ENCODE measurements around the gene HSF2BP. TPM values are rescaled to one million over a fixed set of nuclear protein-coding genes. Genes with fewer than 3 reads are reported as not detected.

The HSF2BP gene
- total RNA-seq, 3 donors from 2014 or later, result 0.32 to 1.8 (median 1.3) TPM

- Histone ChIP-seq H3K4me3 (no peak overlapping the region), H3K27me3 (no peaks in the 10 kb centered on the region), H3K9me3 (no peaks in the 10 kb centered on the region), H3K4me1 (peaks cover 3 to 10% of the 10 kb centered on the region in 2 donors), H3K27ac (peak overlapping the region; percentile 81 to 84), H3K36me3 (no peaks in the 10 kb centered on the region)
- TF ChIP-seq POLR2A (IDR thresholded peaks at IDR 0.05) (no peak), POLR2AphosphoS5 (IDR thresholded peaks at IDR 0.05) (no peak)
- TF ChIP-seq, protein P1, sequence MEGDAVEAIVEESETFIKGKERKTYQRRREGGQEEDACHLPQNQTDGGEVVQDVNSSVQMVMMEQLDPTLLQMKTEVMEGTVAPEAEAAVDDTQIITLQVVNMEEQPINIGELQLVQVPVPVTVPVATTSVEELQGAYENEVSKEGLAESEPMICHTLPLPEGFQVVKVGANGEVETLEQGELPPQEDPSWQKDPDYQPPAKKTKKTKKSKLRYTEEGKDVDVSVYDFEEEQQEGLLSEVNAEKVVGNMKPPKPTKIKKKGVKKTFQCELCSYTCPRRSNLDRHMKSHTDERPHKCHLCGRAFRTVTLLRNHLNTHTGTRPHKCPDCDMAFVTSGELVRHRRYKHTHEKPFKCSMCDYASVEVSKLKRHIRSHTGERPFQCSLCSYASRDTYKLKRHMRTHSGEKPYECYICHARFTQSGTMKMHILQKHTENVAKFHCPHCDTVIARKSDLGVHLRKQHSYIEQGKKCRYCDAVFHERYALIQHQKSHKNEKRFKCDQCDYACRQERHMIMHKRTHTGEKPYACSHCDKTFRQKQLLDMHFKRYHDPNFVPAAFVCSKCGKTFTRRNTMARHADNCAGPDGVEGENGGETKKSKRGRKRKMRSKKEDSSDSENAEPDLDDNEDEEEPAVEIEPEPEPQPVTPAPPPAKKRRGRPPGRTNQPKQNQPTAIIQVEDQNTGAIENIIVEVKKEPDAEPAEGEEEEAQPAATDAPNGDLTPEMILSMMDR (IDR thresholded peaks at IDR 0.05), result no peak
- DNase-seq (ENCODE audit: low spot score in 2 of 2), result no peak
- intact Hi-C loops (cut with DNase I; ENCODE audit: low total_unique reads), result no loop called here
Observed at GRCh38 chr21:43585514-43585913, 73.8 kb downstream of the HSF2BP start.

DNA sequence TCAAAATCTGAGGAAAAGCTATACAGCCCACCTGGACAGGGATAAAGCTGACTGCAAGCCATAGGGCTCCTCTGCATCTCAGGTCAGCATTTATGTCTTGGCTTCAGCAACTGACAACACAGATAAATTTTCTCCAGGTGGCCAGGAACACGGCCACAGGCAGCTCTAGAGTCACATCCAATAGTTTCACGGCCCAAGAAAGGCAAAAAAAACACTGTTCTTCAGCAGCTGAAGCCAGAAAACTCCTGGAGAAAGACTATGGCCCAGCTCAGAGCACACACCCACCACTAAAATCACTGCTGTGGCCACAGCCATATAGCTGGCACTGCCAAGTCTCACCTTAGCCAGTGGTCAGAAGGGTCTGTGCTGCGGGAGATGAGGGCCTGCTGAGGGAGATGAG lies 77.8 kb downstream of the HSF2BP start:
- Histone ChIP-seq H3K27me3 (no peaks in the 10 kb centered on the region), H3K36me3 (no peaks in the 10 kb centered on the region), H3K27ac (peak overlapping the region; percentile 32 to 66), H3K9me3 (no peaks in the 10 kb centered on the region), H3K4me3 (no peak overlapping the region), H3K4me1 (peaks cover 3% of the 10 kb centered on the region in 2 donors)
- TF ChIP-seq POLR2A (IDR thresholded peaks at IDR 0.05), result no peak
- TF ChIP-seq POLR2AphosphoS5 (IDR thresholded peaks at IDR 0.05), result no peak
- TF ChIP-seq, protein P1 (IDR thresholded peaks at IDR 0.05), result no peak
- no peak for DNase-seq (ENCODE audit: low spot score in 2 of 2)
- intact Hi-C loops (cut with DNase I; ENCODE audit: low total_unique reads), result no loop called here

DNA sequence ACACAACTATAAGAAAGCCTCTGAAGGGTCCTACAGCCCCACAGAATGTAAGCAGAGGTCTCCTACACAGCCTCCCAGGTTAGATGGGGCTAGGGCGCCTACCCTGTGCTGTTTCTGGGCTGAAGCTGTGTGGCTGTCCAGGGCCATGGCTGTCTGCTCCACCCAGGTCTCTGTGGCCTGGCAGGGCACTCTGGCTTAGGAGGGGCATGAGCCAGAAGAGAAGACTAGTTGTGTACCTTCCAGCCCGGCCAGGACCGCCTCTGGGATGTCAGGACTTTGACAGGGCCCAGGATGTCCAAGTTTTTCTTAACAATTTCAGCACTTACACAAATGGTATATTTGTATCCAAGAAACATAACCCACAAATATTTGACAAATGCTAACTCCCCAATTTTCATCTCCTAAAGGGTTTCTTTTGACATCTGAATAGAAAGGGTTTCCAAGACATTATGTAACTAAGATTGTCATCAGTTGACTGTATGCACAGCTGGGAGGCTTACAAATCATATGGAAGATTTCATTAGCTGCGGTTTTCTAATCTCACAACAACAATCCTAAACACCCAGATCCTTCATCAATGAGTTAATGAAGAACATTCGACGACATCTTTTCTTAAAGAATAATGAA lies 80.5 kb downstream of the HSF2BP start:
- TF ChIP-seq, protein P1 (IDR thresholded peaks at IDR 0.05), result no peak
- TF ChIP-seq POLR2AphosphoS5 (IDR thresholded peaks at IDR 0.05) (no peak), POLR2A (IDR thresholded peaks at IDR 0.05) (no peak)
- no peak for DNase-seq (ENCODE audit: low spot score in 2 of 2)
- Histone ChIP-seq H3K4me3 (no peak overlapping the region), H3K36me3 (no peaks in the 10 kb centered on the region), H3K4me1 (no peaks in the 10 kb centered on the region), H3K9me3 (no peaks in the 10 kb centered on the region), H3K27ac (peak overlapping the region in 1 of 2 donors; percentile 30), H3K27me3 (no peaks in the 10 kb centered on the region)
- intact Hi-C loops (cut with DNase I; ENCODE audit: low total_unique reads), result no loop called here

GRCh38 chr21:43575473-43575844 lies 83.8 kb downstream of the HSF2BP start:
- Histone ChIP-seq H3K27me3 (no peaks in the 10 kb centered on the region), H3K9me3 (no peaks in the 10 kb centered on the region), H3K36me3 (no peaks in the 10 kb centered on the region), H3K4me3 (no peak overlapping the region), H3K27ac (no peak overlapping the region), H3K4me1 (no peaks in the 10 kb centered on the region)
- TF ChIP-seq POLR2A (IDR thresholded peaks at IDR 0.05) (no peak), POLR2AphosphoS5 (IDR thresholded peaks at IDR 0.05) (no peak)
- DNase-seq (ENCODE audit: low spot score in 2 of 2), result no peak
- intact Hi-C loops (cut with DNase I; ENCODE audit: low total_unique reads), result no loop called here

DNA sequence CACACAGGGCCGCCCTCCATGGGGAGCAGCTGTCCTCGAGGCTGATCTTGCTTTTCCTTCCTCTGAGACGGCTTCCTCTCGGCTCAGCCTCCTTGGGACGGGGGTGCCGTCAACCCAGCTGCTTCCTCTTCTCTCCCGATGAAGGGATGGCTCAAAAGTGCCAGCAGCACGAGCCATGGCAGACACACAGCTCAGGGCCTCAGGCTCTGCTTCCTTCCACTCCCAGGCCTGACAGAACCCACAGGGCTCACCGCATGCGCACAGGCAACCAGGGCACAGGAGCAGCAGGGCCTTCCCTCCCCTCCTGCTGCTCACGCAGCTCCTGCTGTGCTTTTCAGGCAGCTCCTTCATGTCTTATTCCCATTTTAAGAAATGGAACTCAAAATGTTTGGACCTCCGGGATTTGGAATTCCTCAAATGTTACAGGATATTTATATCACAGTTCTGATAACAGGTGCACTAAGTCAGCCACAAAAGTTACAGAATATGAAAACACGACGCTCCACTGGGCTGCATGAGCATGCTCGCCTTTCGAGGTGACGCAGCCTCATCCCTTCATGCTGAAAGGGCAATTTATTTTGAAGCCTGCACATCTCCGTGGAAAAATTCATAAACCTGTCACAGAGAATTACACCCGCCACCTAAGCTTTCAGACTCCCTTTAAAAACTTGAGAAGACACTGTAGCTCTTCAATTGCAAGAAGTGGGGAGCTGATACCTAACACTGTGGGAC lies 84.4 kb downstream of the HSF2BP start:
- intact Hi-C loops (cut with DNase I; ENCODE audit: low total_unique reads), result no loop called here
- Histone ChIP-seq H3K27ac (no peak overlapping the region), H3K36me3 (no peaks in the 10 kb centered on the region), H3K27me3 (no peaks in the 10 kb centered on the region), H3K4me3 (no peak overlapping the region), H3K4me1 (no peaks in the 10 kb centered on the region), H3K9me3 (no peaks in the 10 kb centered on the region)
- DNase-seq (ENCODE audit: low spot score in 2 of 2), result no peak
- TF ChIP-seq, protein P1 (IDR thresholded peaks at IDR 0.05), result no peak
- no peak for TF ChIP-seq POLR2AphosphoS5 (IDR thresholded peaks at IDR 0.05)
- no peak for TF ChIP-seq POLR2A (IDR thresholded peaks at IDR 0.05)

Measured in breast epithelium (tissue), 4 donors.